ENCODE data around the gene TKFC. TPM values are rescaled to one million over a fixed set of nuclear protein-coding genes. Genes with fewer than 3 reads are reported as not detected.

TKFC gene
- total and polyA plus RNA-seq, 9 of the 15 experiments (the other 6 are each of a cell fraction or from before 2014, with no cell fraction given) = 2.0 to 61.7 (median 28.5) TPM

DNA sequence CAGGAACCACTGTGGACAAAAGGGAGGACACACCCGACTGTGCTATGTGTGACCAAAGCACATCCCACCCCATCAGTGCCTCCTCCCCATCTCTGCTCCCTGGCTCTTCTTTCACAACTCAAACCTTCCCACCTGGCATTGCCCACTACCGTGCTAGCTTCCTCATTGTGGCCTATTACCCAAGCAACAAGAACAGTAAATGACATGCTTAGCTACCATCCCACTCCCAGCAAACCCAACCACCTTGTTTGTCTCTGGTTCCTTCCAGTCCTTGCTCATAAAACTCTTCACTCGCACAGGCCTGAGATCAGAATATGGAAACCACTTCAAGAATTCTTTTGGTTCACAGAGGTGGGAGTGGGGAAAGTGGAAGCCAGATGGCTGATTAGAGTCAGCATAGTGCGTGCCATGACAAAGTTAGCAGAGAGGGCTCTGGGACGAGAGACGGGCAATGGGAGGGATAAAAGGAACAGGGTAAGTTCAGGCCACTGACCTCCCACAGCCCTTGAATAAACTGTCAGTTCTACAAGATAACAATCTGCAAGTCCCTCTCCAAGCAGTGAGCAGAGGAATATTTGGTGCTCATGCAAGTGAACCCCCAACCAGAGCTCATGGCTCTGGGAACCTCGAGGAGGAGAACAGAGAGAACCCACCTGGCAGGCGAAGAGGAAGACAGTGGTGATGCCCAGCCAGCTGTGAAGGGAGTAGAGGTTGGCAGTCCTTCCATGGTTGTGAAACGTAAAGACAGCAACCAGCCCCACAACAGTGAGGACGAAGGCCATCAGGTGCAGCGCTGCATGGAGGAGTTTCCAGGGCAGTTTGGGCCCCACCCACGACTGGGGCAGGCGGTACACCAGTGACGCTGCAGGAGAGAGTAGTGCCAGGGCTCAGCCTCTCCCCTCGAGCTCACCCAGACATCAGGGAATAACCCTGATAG, 20.4 kb downstream of the TKFC start (continued):
- TF ChIP-seq ZNF12 (CRISPR knock-in tag; IDR thresholded peaks at IDR 0.05) (no peak), ETV5 (CRISPR knock-in tag; IDR thresholded peaks at IDR 0.05; ENCODE audit: low read depth) (0 out of 2 replicates have a peak, but pooled peaks have one; percentile 18), JUNB (CRISPR knock-in tag; conservative IDR thresholded peaks at IDR 0.05) (no peak), BRF1 (IDR thresholded peaks at IDR 0.05; ENCODE audit: borderline replicate concordance, extremely low read depth, insufficient read length) (no peak), SNIP1 (IDR thresholded peaks at IDR 0.05; ENCODE audit: low read depth) (no peak), CTBP1 (IDR thresholded peaks at IDR 0.05; ENCODE audit: borderline replicate concordance) (0 out of 2 replicates have a peak, but pooled peaks have one; percentile 56), MGA (IDR thresholded peaks at IDR 0.05) (peak; percentile 54), ATF7 (IDR thresholded peaks at IDR 0.05) (peak; percentile 28; the same call in 1 of the 2 replicates), ZBTB26 (CRISPR knock-in tag; IDR thresholded peaks at IDR 0.05) (no peak), ZNF253 (CRISPR knock-in tag; conservative IDR thresholded peaks at IDR 0.05) (no peak), MTA3 (IDR thresholded peaks at IDR 0.05; ENCODE audit: borderline replicate concordance) (peak; percentile 38; the same call in 1 of the 2 replicates)
- TF ChIP-seq, protein P1, sequence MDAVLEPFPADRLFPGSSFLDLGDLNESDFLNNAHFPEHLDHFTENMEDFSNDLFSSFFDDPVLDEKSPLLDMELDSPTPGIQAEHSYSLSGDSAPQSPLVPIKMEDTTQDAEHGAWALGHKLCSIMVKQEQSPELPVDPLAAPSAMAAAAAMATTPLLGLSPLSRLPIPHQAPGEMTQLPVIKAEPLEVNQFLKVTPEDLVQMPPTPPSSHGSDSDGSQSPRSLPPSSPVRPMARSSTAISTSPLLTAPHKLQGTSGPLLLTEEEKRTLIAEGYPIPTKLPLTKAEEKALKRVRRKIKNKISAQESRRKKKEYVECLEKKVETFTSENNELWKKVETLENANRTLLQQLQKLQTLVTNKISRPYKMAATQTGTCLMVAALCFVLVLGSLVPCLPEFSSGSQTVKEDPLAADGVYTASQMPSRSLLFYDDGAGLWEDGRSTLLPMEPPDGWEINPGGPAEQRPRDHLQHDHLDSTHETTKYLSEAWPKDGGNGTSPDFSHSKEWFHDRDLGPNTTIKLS (IDR thresholded peaks at IDR 0.05; ENCODE audit: borderline replicate concordance, low read depth) = no peak

Measured in K562 (cell line).